ENCODE results near the gene MRPS6.

MRPS6 gene

GRCh38 chr21:34073032-34073748 is at the start of gene MRPS6, which contains the start of gene SLC5A3:
Gene MRPS6 (plus strand): TSS chr21:34073578. CDS start chr21:34073701, 123 bp downstream.
Gene SLC5A3 (plus strand): TSS chr21:34073578. CDS start chr21:34095199, 21,621 bp downstream.
- peak; percentile 78 for DNase-seq (ENCODE audit: low spot score)

- no peak for DNase-seq (ENCODE audit: low spot score)
Observed at GRCh38 chr21:34023691-34024373, 49.5 kb upstream of the MRPS6 start.

- DNase-seq (ENCODE audit: low spot score): no peak
Observed at GRCh38 chr21:34024374-34024693, 49.0 kb upstream of the MRPS6 start.

- no peak for DNase-seq (ENCODE audit: low spot score)
Observed at GRCh38 chr21:34027721-34028461, 45.5 kb upstream of the MRPS6 start.

GRCh38 chr21:34029743-34030528 is 43.4 kb upstream of the MRPS6 start:
- DNase-seq (ENCODE audit: low spot score): peak; percentile 46

- no peak for DNase-seq (ENCODE audit: low spot score)
Observed at GRCh38 chr21:34031835-34032370, 41.5 kb upstream of the MRPS6 start.

- no peak for DNase-seq (ENCODE audit: low spot score)
Observed at GRCh38 chr21:34034369-34035014, 38.9 kb upstream of the MRPS6 start.

- DNase-seq (ENCODE audit: low spot score): no peak
Observed at GRCh38 chr21:34035619-34036354, 37.6 kb upstream of the MRPS6 start.

GRCh38 chr21:34037009-34037795 is 36.2 kb upstream of the MRPS6 start:
- DNase-seq (ENCODE audit: low spot score): peak; percentile 38

GRCh38 chr21:34039678-34040382 is 33.5 kb upstream of the MRPS6 start:
- no peak for DNase-seq (ENCODE audit: low spot score)

- no peak for DNase-seq (ENCODE audit: low spot score)
Observed at GRCh38 chr21:34042735-34043134, 30.6 kb upstream of the MRPS6 start.

GRCh38 chr21:34043333-34043732 is 30.0 kb upstream of the MRPS6 start:
- no peak for DNase-seq (ENCODE audit: low spot score)

GRCh38 chr21:34046917-34047316 is 26.5 kb upstream of the MRPS6 start:
- DNase-seq (ENCODE audit: low spot score): no peak

- DNase-seq (ENCODE audit: low spot score): no peak
Observed at GRCh38 chr21:34047835-34048234, 25.5 kb upstream of the MRPS6 start.

GRCh38 chr21:34052171-34052570 is 21.2 kb upstream of the MRPS6 start:
- DNase-seq (ENCODE audit: low spot score): no peak

GRCh38 chr21:34054259-34054658 is 19.1 kb upstream of the MRPS6 start:
- DNase-seq (ENCODE audit: low spot score): no peak

GRCh38 chr21:34055615-34056014 is 17.8 kb upstream of the MRPS6 start:
- no peak for DNase-seq (ENCODE audit: low spot score)

GRCh38 chr21:34061983-34062382 is 11.4 kb upstream of the MRPS6 start:
- no peak for DNase-seq (ENCODE audit: low spot score)

GRCh38 chr21:34065027-34065426 is 8.4 kb upstream of the MRPS6 start:
- peak; percentile 12 for DNase-seq (ENCODE audit: low spot score)

Data from hepatic stellate cell (primary cell).